ENCODE results near the gene SIPA1L3.

GRCh38 chr19:37988758-37989635 is 82.0 kb downstream of the SIPA1L3 start:
- no peak for TF ChIP-seq CTCF (IDR thresholded peaks at IDR 0.05; ENCODE audit: low read length)
- TF ChIP-seq EZH2 (IDR thresholded peaks at IDR 0.05; ENCODE audit: borderline replicate concordance, low read length), result no peak

Measured in OCI-LY1 (cell line).